Type B pancreatic cell (in vitro differentiated cells): Measurements from ENCODE around the gene KMT2D. TPM values are rescaled to one million over a fixed set of nuclear protein-coding genes. Genes with fewer than 3 reads are reported as not detected.

Source experiments
- DNase-seq: peaks from one replicate; pipeline ENCODE4 v3.0.0; 2021; ENCODE audit warnings: mixed read lengths; ENCODE audit not compliant: unreplicated experiment; ENCODE audit errors: extremely low spot score
- H3K27ac Mint-ChIP-seq: 2 replicates; pipeline ENCODE4 v1.8.0; 2021; ENCODE audit warnings: mild to moderate bottlenecking, mixed read lengths
- H3K27me3 Mint-ChIP-seq: 2 replicates; pipeline ENCODE4 v1.8.0; 2021; ENCODE audit warnings: mixed read lengths
- H3K36me3 Mint-ChIP-seq: 2 replicates; pipeline ENCODE4 v1.8.0; 2021; ENCODE audit warnings: mixed read lengths
- H3K4me1 Mint-ChIP-seq: one replicate; pipeline ENCODE4 v1.8.0; 2021; ENCODE audit warnings: mixed read lengths; ENCODE audit not compliant: unreplicated experiment
- H3K4me3 Mint-ChIP-seq: 2 replicates; pipeline ENCODE4 v1.8.0; 2021; ENCODE audit warnings: mild to moderate bottlenecking, mixed read lengths
- H3K9me3 Mint-ChIP-seq: 2 replicates; pipeline ENCODE4 v1.8.0; 2021; ENCODE audit warnings: mixed read lengths
- CTCF ChIP-seq: fragments of 200-600 bp; sonication (generic); conservative IDR thresholded peaks from 2 replicates; pipeline ENCODE4 v1.5.0; 2021; ENCODE audit warnings: antibody characterized with exemption, mild to moderate bottlenecking
- total RNA-seq: library from RNA; stranded (reverse); gene quantifications from 2 replicates; pipeline ENCODE4 v1.2.1, GENCODE V29; 2021; ENCODE audit warnings: low replicate concordance

Gene KMT2D
- total RNA-seq, 1 donor from 2014 or later = 97.6 TPM

GRCh38 chr12:49054096-49054495 lies 6.5 kb downstream of the KMT2D start:
- Mint-ChIP-seq H3K27me3 (no peaks in the 10 kb centered on the region), H3K9me3 (no peaks in the 10 kb centered on the region), H3K4me3 (no peak overlapping the region), H3K27ac (no peak overlapping the region), H3K36me3 (peaks cover 22% of the 10 kb centered on the region), H3K4me1 (peaks cover 36% of the 10 kb centered on the region)
- TF ChIP-seq CTCF = no peak
- no peak for DNase-seq

- Mint-ChIP-seq H3K4me1 (peaks cover 30% of the 10 kb centered on the region), H3K36me3 (peaks cover 31% of the 10 kb centered on the region), H3K4me3 (no peak overlapping the region), H3K27me3 (no peaks in the 10 kb centered on the region), H3K9me3 (no peaks in the 10 kb centered on the region), H3K27ac (no peak overlapping the region)
- DNase-seq = no peak
- peak; percentile 35 for TF ChIP-seq CTCF
Measured at GRCh38 chr12:49052451-49053208, 8.0 kb downstream of the KMT2D start.

- Mint-ChIP-seq H3K27ac (no peak overlapping the region), H3K36me3 (peaks cover 27% of the 10 kb centered on the region), H3K4me1 (peaks cover 23% of the 10 kb centered on the region), H3K4me3 (no peak overlapping the region), H3K27me3 (no peaks in the 10 kb centered on the region), H3K9me3 (no peaks in the 10 kb centered on the region)
- no peak for DNase-seq
- no peak for TF ChIP-seq CTCF
Measured at GRCh38 chr12:49051777-49052438, 8.7 kb downstream of the KMT2D start.

- TF ChIP-seq CTCF = no peak
- H3K36me3 Mint-ChIP-seq = peaks cover 27% of the 10 kb centered on the region
- H3K4me1 Mint-ChIP-seq = peaks cover 17% of the 10 kb centered on the region
- no peaks in the 10 kb centered on the region for H3K27me3 Mint-ChIP-seq
- DNase-seq = no peak
- H3K27ac Mint-ChIP-seq = no peak overlapping the region
- no peak overlapping the region for H3K4me3 Mint-ChIP-seq
- H3K9me3 Mint-ChIP-seq = no peaks in the 10 kb centered on the region
Measured at GRCh38 chr12:49051373-49051764, 9.2 kb downstream of the KMT2D start.

GRCh38 chr12:49050507-49051372 lies 9.9 kb downstream of the KMT2D start:
- no peak for DNase-seq
- Mint-ChIP-seq H3K27ac (no peak overlapping the region), H3K4me1 (peaks cover 11% of the 10 kb centered on the region), H3K4me3 (no peak overlapping the region), H3K36me3 (peaks cover 25% of the 10 kb centered on the region), H3K9me3 (no peaks in the 10 kb centered on the region), H3K27me3 (no peaks in the 10 kb centered on the region)
- TF ChIP-seq CTCF = no peak
